ENCODE data around the gene TLE6.

DNA sequence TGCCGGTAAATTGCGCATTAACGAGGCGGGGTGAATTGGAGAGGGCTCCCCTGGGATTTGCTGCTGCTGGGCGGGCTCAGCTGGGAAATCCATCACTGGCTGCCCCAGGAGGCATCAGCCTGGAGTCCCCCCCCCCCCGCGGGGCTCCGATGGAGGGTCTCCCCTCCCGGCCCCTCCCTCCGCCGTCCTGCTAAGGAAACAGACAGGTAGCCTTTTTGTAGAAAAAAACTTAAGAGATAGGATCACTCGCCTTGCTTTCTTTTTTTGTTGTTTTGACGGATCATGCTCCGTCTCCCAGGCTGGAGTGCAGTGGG lies 6.8 kb downstream of the TLE6 start:
- TF ChIP-seq, protein P1, sequence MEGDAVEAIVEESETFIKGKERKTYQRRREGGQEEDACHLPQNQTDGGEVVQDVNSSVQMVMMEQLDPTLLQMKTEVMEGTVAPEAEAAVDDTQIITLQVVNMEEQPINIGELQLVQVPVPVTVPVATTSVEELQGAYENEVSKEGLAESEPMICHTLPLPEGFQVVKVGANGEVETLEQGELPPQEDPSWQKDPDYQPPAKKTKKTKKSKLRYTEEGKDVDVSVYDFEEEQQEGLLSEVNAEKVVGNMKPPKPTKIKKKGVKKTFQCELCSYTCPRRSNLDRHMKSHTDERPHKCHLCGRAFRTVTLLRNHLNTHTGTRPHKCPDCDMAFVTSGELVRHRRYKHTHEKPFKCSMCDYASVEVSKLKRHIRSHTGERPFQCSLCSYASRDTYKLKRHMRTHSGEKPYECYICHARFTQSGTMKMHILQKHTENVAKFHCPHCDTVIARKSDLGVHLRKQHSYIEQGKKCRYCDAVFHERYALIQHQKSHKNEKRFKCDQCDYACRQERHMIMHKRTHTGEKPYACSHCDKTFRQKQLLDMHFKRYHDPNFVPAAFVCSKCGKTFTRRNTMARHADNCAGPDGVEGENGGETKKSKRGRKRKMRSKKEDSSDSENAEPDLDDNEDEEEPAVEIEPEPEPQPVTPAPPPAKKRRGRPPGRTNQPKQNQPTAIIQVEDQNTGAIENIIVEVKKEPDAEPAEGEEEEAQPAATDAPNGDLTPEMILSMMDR (IDR thresholded peaks at IDR 0.05) = no peak
- TF ChIP-seq MYC (IDR thresholded peaks at IDR 0.05; ENCODE audit: borderline replicate concordance, low read length) (no peak), EHF (CRISPR knock-in tag; IDR thresholded peaks at IDR 0.05) (no peak), POLR2AphosphoS2 (conservative IDR thresholded peaks at IDR 0.05; ENCODE audit: low read length) (no peak), NFE2L2 (conservative IDR thresholded peaks at IDR 0.05; ENCODE audit: low read length) (no peak), POLR2A (IDR thresholded peaks at IDR 0.05; ENCODE audit: low read length) (no peak), RAD21 (conservative IDR thresholded peaks at IDR 0.05 in 1 of 2, IDR thresholded peaks at IDR 0.05 in 1 of 2) (no peak)
